Body of pancreas (tissue), 4 donors: Measurements from ENCODE around the gene ATP10D.

ENCODE experiments used
- CTCF ChIP-seq, 7 experiments: fragments of 450-650 bp in 4 of 7; fragments of 200-600 bp in 3 of 7; sonication (generic) in 3 of 7; IDR thresholded peaks; one replicate each; pipeline ENCODE4 v1.5.1; 2016 to 2019; ENCODE audit warnings: antibody characterized with exemption in 7 of 7
- POLR2A ChIP-seq, 3 donors: fragments of 450-650 bp; IDR thresholded peaks; one replicate each; pipeline ENCODE4 v1.6.1; 2016; ENCODE audit warnings: antibody characterized with exemption in 3 of 3, mild to moderate bottlenecking in 2 of 3

GRCh38 chr4:47498899-47499298 lies 13.8 kb downstream of the ATP10D start:
- no peak for TF ChIP-seq POLR2A (IDR thresholded peaks at IDR 0.05)
- TF ChIP-seq CTCF (IDR thresholded peaks at IDR 0.05) = no peak
